Activated T-helper 17 cell treated with anti-CD3 and anti-CD28 coated beads, Interleukin-2, amount 50 U/mL, for 72 hours (primary cell): ENCODE measurements around the gene BAG1. TPM values are rescaled to one million over a fixed set of nuclear protein-coding genes. Genes with fewer than 3 reads are reported as not detected.

Experiments
- ATAC-seq: fragments of 150-1000 bp; cut with Tn5 transposase; replicated peaks from 2 replicates; pipeline ENCODE4 v1.10.0; 2021; ENCODE audit warnings: mild to moderate bottlenecking, moderate library complexity
- H3K27ac Mint-ChIP-seq: one replicate; pipeline ENCODE4 v1.8.0; 2022; ENCODE audit warnings: mixed read lengths
- H3K27me3 Mint-ChIP-seq: one replicate; pipeline ENCODE4 v1.8.0; 2022; ENCODE audit warnings: mixed read lengths
- H3K36me3 Mint-ChIP-seq: one replicate; pipeline ENCODE4 v1.8.0; 2022; ENCODE audit warnings: low read depth, mild to moderate bottlenecking, mixed read lengths
- H3K4me1 Mint-ChIP-seq: one replicate; pipeline ENCODE4 v1.8.0; 2022; ENCODE audit warnings: mixed read lengths
- H3K4me3 Mint-ChIP-seq: one replicate; pipeline ENCODE4 v1.8.0; 2022; ENCODE audit warnings: mild to moderate bottlenecking, mixed read lengths
- H3K9me3 Mint-ChIP-seq: one replicate; pipeline ENCODE4 v1.8.0; 2022; ENCODE audit warnings: mixed read lengths
- total RNA-seq, 2 donors: library from RNA; stranded (reverse); gene quantifications; one replicate each; pipeline ENCODE4 v1.2.3, GENCODE V29; 2022

BAG1 gene
- total RNA-seq, 2 donors from 2014 or later: 41.2 to 95.2 TPM

- H3K4me3 Mint-ChIP-seq: peak overlapping the region; percentile 89
- peak; percentile 8 for ATAC-seq
- H3K27me3 Mint-ChIP-seq: no peaks in the 10 kb centered on the region
- H3K27ac Mint-ChIP-seq: peak overlapping the region; percentile 65
- peaks cover 27% of the 10 kb centered on the region for H3K4me1 Mint-ChIP-seq
- H3K36me3 Mint-ChIP-seq: peaks cover 98% of the 10 kb centered on the region
- H3K9me3 Mint-ChIP-seq: no peaks in the 10 kb centered on the region
Observed at GRCh38 chr9:33264003-33264472, 470 bp downstream of the BAG1 start.

DNA sequence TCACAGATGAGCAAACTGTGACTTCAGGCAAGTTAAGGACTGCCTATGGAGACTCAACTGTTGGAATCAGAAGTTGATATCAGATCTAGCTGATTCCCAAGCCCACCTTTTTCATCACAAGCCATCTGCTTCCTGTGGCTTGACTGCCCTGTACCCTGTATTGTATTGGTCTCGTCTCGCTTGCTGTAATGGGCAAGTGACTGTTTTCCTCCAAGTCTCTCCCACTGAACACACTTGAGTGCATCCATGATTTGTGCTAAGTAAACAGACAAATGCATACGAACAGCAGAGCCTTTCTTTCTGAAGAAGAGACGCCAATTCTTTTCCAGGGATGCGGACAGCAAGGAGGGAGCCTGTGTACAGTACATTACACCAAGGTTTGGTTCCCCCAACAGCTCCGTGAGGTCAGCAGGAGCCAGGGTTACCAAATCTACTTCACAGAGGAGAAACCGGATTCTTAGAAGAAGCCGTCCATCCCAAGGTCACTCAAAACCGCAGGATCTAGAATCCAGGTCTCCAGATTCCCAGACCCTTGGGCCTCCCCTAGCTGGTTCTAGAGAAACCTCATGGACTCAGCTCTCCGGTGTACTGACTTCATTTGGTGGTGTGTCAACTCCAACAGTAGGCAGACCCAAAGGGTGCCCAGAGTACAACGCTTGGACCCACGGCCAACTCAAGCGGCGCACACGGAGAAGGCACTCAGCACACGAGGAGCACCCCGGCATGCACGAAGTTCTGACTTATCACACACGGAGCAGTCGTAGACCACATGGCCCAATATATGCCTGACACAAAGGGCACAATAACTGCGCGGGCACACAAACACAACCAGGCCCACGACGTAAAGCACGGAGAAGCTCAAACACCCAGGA, 1.1 kb downstream of the BAG1 start:
- H3K9me3 Mint-ChIP-seq: no peaks in the 10 kb centered on the region
- ATAC-seq: no peak
- H3K27me3 Mint-ChIP-seq: no peaks in the 10 kb centered on the region
- H3K4me1 Mint-ChIP-seq: peaks cover 27% of the 10 kb centered on the region
- peaks cover 98% of the 10 kb centered on the region for H3K36me3 Mint-ChIP-seq
- H3K27ac Mint-ChIP-seq: peak overlapping the region; percentile 65
- H3K4me3 Mint-ChIP-seq: peak overlapping the region; percentile 89

- no peaks in the 10 kb centered on the region for H3K9me3 Mint-ChIP-seq
- H3K4me1 Mint-ChIP-seq: peaks cover 9% of the 10 kb centered on the region
- H3K27ac Mint-ChIP-seq: peak overlapping the region; percentile 44
- no peak overlapping the region for H3K4me3 Mint-ChIP-seq
- H3K36me3 Mint-ChIP-seq: peaks cover 98% of the 10 kb centered on the region
- H3K27me3 Mint-ChIP-seq: no peaks in the 10 kb centered on the region
- no peak for ATAC-seq
Observed at GRCh38 chr9:33260372-33260771, 4.1 kb downstream of the BAG1 start.

GRCh38 chr9:33257276-33257675, 7.2 kb downstream of the BAG1 start:
- peaks cover 100% of the 10 kb centered on the region for H3K36me3 Mint-ChIP-seq

GRCh38 chr9:33256236-33256635, 8.3 kb downstream of the BAG1 start:
- ATAC-seq: no peak
- Mint-ChIP-seq H3K27ac (no peak overlapping the region), H3K36me3 (peaks cover 93% of the 10 kb centered on the region), H3K27me3 (no peaks in the 10 kb centered on the region), H3K9me3 (no peaks in the 10 kb centered on the region), H3K4me1 (no peaks in the 10 kb centered on the region), H3K4me3 (no peak overlapping the region)

More at GRCh38 chr9:33257276-33257675, 7.2 kb downstream of the BAG1 start:
- H3K27ac Mint-ChIP-seq: no peak overlapping the region
- H3K9me3 Mint-ChIP-seq: no peaks in the 10 kb centered on the region
- H3K4me3 Mint-ChIP-seq: no peak overlapping the region
- no peaks in the 10 kb centered on the region for H3K4me1 Mint-ChIP-seq
- no peaks in the 10 kb centered on the region for H3K27me3 Mint-ChIP-seq
- no peak for ATAC-seq

GRCh38 chr9:33255471-33255870, 9.0 kb downstream of the BAG1 start:
- Mint-ChIP-seq H3K4me1 (no peaks in the 10 kb centered on the region), H3K27me3 (no peaks in the 10 kb centered on the region), H3K4me3 (no peak overlapping the region), H3K27ac (no peak overlapping the region), H3K36me3 (peaks cover 93% of the 10 kb centered on the region), H3K9me3 (no peaks in the 10 kb centered on the region)
- no peak for ATAC-seq

GRCh38 chr9:33255014-33255413, 9.5 kb downstream of the BAG1 start:
- H3K27me3 Mint-ChIP-seq: no peaks in the 10 kb centered on the region
- no peak overlapping the region for H3K4me3 Mint-ChIP-seq
- H3K9me3 Mint-ChIP-seq: no peaks in the 10 kb centered on the region
- peaks cover 91% of the 10 kb centered on the region for H3K36me3 Mint-ChIP-seq
- H3K4me1 Mint-ChIP-seq: no peaks in the 10 kb centered on the region
- H3K27ac Mint-ChIP-seq: no peak overlapping the region
- no peak for ATAC-seq

DNA sequence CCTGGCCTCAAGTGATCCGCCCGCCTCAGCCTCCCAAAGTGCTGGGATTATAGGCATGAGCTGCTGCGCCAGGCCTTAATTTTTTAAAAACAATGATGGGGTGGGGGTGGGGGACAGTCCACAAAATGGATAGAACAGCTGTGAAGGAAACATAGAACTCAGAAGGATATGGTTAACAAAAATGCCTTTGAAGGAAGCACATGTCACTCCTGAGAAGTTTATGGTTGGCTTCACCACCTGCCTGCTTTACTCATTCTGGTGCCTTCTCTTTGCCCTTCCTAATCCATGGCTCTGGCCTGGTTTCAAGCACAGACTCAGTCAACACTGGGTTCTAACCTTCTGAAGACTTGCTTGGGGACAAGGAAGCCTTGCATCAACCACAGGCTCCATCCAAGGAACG, 10.3 kb downstream of the BAG1 start:
- H3K36me3 Mint-ChIP-seq: peaks cover 90% of the 10 kb centered on the region
- no peak overlapping the region for H3K4me3 Mint-ChIP-seq
- no peak for ATAC-seq
- no peaks in the 10 kb centered on the region for H3K9me3 Mint-ChIP-seq
- H3K27ac Mint-ChIP-seq: no peak overlapping the region
- no peaks in the 10 kb centered on the region for H3K4me1 Mint-ChIP-seq
- H3K27me3 Mint-ChIP-seq: no peaks in the 10 kb centered on the region

DNA sequence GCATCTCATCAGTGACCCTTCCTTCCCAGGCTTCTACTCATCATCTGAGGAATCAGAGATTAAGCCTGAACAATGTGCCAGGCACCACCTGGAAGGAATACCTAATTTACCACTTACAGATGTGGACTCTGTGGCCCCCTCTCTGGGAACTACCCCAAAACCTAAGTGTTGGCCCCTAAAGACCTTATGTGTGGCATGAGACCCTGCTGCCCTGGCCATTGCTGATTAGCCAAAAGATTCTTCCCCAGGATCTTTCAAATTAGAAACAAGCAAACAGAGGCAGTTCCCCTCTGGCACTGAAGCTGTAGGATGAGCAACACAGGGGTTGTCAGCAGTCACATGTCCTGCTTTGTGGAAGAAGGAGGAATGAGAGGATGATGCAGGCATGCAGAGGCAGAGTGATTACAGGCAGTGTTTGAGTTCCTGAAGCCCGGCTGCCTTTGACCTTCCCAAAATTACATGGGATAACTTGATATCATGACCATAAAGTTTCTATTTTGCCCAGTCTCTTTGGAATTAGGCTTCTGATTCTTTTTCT, 14.0 kb downstream of the BAG1 start:
- H3K4me3 Mint-ChIP-seq: no peak overlapping the region
- H3K4me1 Mint-ChIP-seq: no peaks in the 10 kb centered on the region
- H3K27me3 Mint-ChIP-seq: no peaks in the 10 kb centered on the region
- no peak for ATAC-seq
- H3K36me3 Mint-ChIP-seq: peaks cover 65% of the 10 kb centered on the region
- no peaks in the 10 kb centered on the region for H3K9me3 Mint-ChIP-seq
- no peak overlapping the region for H3K27ac Mint-ChIP-seq

DNA sequence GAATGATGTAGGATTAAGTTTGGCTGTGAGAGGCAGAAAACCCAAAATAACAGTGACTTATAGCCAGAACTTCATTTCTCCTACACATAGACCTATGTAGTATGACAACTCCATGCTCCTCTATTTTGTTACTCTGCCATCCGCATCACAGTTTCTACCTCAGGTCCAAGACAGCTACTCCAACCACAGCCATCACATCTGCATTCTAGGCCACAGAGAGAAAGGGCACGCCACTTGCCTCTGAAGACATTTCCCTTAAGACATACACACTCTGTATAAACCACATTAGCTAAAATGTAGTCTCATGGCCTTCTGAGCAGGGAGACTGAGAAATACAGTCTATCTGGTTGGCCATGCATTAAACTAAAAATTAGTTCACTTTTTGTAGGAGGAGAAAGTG, 14.5 kb downstream of the BAG1 start:
- Mint-ChIP-seq H3K27ac (no peak overlapping the region), H3K4me3 (no peak overlapping the region), H3K27me3 (no peaks in the 10 kb centered on the region), H3K9me3 (no peaks in the 10 kb centered on the region), H3K36me3 (peaks cover 60% of the 10 kb centered on the region), H3K4me1 (no peaks in the 10 kb centered on the region)
- ATAC-seq: no peak

GRCh38 chr9:33249087-33249658, 15.3 kb downstream of the BAG1 start:
- H3K4me1 Mint-ChIP-seq: no peaks in the 10 kb centered on the region
- no peaks in the 10 kb centered on the region for H3K27me3 Mint-ChIP-seq
- no peak overlapping the region for H3K27ac Mint-ChIP-seq
- ATAC-seq: no peak
- H3K9me3 Mint-ChIP-seq: no peaks in the 10 kb centered on the region
- peaks cover 52% of the 10 kb centered on the region for H3K36me3 Mint-ChIP-seq
- H3K4me3 Mint-ChIP-seq: no peak overlapping the region

- H3K9me3 Mint-ChIP-seq: no peaks in the 10 kb centered on the region
- H3K27me3 Mint-ChIP-seq: no peaks in the 10 kb centered on the region
- no peaks in the 10 kb centered on the region for H3K4me1 Mint-ChIP-seq
- no peak overlapping the region for H3K4me3 Mint-ChIP-seq
- peaks cover 46% of the 10 kb centered on the region for H3K36me3 Mint-ChIP-seq
- no peak for ATAC-seq
- H3K27ac Mint-ChIP-seq: no peak overlapping the region
Observed at GRCh38 chr9:33248606-33249005, 15.9 kb downstream of the BAG1 start.

- Mint-ChIP-seq H3K27ac (no peak overlapping the region), H3K4me1 (no peaks in the 10 kb centered on the region), H3K36me3 (peaks cover 31% of the 10 kb centered on the region), H3K9me3 (no peaks in the 10 kb centered on the region), H3K27me3 (no peaks in the 10 kb centered on the region), H3K4me3 (no peak overlapping the region)
- no peak for ATAC-seq
Observed at GRCh38 chr9:33246269-33246860, 18.1 kb downstream of the BAG1 start.

- ATAC-seq: no peak
- H3K4me1 Mint-ChIP-seq: no peaks in the 10 kb centered on the region
- peaks cover 21% of the 10 kb centered on the region for H3K36me3 Mint-ChIP-seq
- H3K27ac Mint-ChIP-seq: no peak overlapping the region
- H3K9me3 Mint-ChIP-seq: no peaks in the 10 kb centered on the region
- no peak overlapping the region for H3K4me3 Mint-ChIP-seq
- H3K27me3 Mint-ChIP-seq: no peaks in the 10 kb centered on the region
Observed at GRCh38 chr9:33245341-33245740, 19.2 kb downstream of the BAG1 start.
